Adrenal gland (tissue), 12 donors: ENCODE data around the gene MANSC4. TPM values are rescaled to one million over a fixed set of nuclear protein-coding genes. Genes with fewer than 3 reads are reported as not detected.
A peak's percentile ranks its signal among the peaks of the same experiment; 100 is the strongest.

ENCODE experiments used
- DNase-seq, 7 donors: peaks; one replicate each; pipeline ENCODE4 v3.0.0-alpha.2; 2019 to 2020
- H3K27ac ChIP-seq, 5 donors: fragments of 200-600 bp; sonication (generic) in 4 of 5; 1 replicate in 3 of 5; 2 replicates in 2 of 5; pipeline versions ENCODE4 v1.5.1 to v1.8.0; 2016 to 2020; ENCODE audit warnings: mild to moderate bottlenecking in 1 of 5
- H3K27me3 ChIP-seq: fragments of 200-600 bp; 2 replicates; pipeline ENCODE4 v1.8.0; 2021
- H3K36me3 ChIP-seq, 2 donors: fragments of 200-600 bp; replicated peaks in 1 of 2; 1 replicate in 1 of 2; 2 replicates in 1 of 2; pipeline versions ENCODE4 v1.5.1 to v1.8.0; 2018 to 2022
- H3K4me1 ChIP-seq, 2 donors: fragments of 200-600 bp; replicated peaks in 1 of 2; 1 replicate in 1 of 2; 2 replicates in 1 of 2; pipeline versions ENCODE4 v1.5.1 to v1.8.0; 2018 to 2021
- H3K4me3 ChIP-seq, 4 donors: fragments of 200-600 bp; sonication (generic) in 3 of 4; one replicate each; pipeline ENCODE4 v1.5.1; 2016 to 2018
- H3K9me3 ChIP-seq, 3 donors: fragments of 200-600 bp; sonication (generic) in 1 of 3; replicated peaks in 1 of 3; 1 replicate in 2 of 3; 2 replicates in 1 of 3; pipeline versions ENCODE4 v1.5.1 to v1.8.0; 2016 to 2021
- CTCF ChIP-seq, 6 experiments: fragments of 450-650 bp in 4 of 6; fragments of 200-600 bp in 2 of 6; sonication (generic) in 1 of 6; IDR thresholded peaks; 1 replicate in 5 of 6; 2 replicates in 1 of 6; pipeline versions ENCODE4 v1.5.1 to v1.8.0; 2016 to 2021; ENCODE audit warnings: antibody characterized with exemption in 6 of 6, mild to moderate bottlenecking in 2 of 6, moderate library complexity in 1 of 6
- POLR2A ChIP-seq, 2 donors: fragments of 450-650 bp; IDR thresholded peaks; one replicate each; pipeline ENCODE4 v1.6.1; 2017; ENCODE audit warnings: antibody characterized with exemption in 2 of 2, mild to moderate bottlenecking in 2 of 2, moderate library complexity in 1 of 2
- WGBS, 4 donors: extraction: QIAGEN DNeasy Blood & Tissue Kit in 2 of 4; methylation state at CpG; one replicate each; pipeline versions ENCODE4 v1.1.5 to v1.1.7; 2013 to 2017; 5-methylcytosine and 5-hydroxymethylcytosine counted together
- intact Hi-C, 2 donors: fragments of 100-400 bp; cut with DNase I; formaldehyde crosslinking; loops; one replicate each; pipeline versions ENCODE4 v1.14.1 to v1.15.0; 2022 to 2023
- polyA plus RNA-seq, 3 donors: library from polyadenylated mRNA; stranded (reverse); fragments of 200-250 nt in 2 of 3; fragments of 350-450 nt in 1 of 3; fragmentation: Illumina TruSeq in 1 of 3; extraction: RNeasy Lipid Tissue Mini Kit (QIAGEN cat#74804) in 1 of 3; gene quantifications; one replicate each; pipeline ENCODE4 v1.2.3, GENCODE V29; 2013 to 2014
- total RNA-seq, 9 donors: library from RNA; depleted of rRNA in 4 of 9; stranded (reverse); fragments of >200 nt in 4 of 9; fragments of 120-200 nt in 1 of 9; fragmentation: NEBNext Ultra II Directional in 1 of 9; extraction: Animal tissue kit (Norgen Biotek cat#: 25700) in 1 of 9; gene quantifications; one replicate each; pipeline versions ENCODE4 v1.1.0 to v1.2.4, GENCODE V29; 2013 to 2023
- donor health status: healthy with polysubstance abuse.
- donor health status: Bipolar disorder and iron deficiency.
- donor health status: DM: yes; HTN: yes; CAD: no.
- donor health status: DM: no; HTN: no; CAD: no.
- donor health status: DM: no; HTN: no; CAD: no.
- donor health status: DM: yes; HTN: yes; CAD: no.

The MANSC4 gene
- total and polyA plus RNA-seq, 12 donors: 0.07 to 0.11 TPM; not detected in 10

GRCh38 chr12:27818401-27818918 is 38.4 kb upstream of the MANSC4 start:
- H3K36me3 ChIP-seq: no peaks in the 10 kb centered on the region
- TF ChIP-seq POLR2A (IDR thresholded peaks at IDR 0.05) (no peak), CTCF (IDR thresholded peaks at IDR 0.05) (no peak)
- H3K27ac ChIP-seq: no peak overlapping the region
- no peaks in the 10 kb centered on the region for H3K9me3 ChIP-seq
- peak in 6 of 7 donors; percentile 14 to 55 (median 26) for DNase-seq
- H3K4me3 ChIP-seq: no peak overlapping the region
- H3K4me1 ChIP-seq: peaks cover 0 to 15% of the 10 kb centered on the region in 2 donors
- intact Hi-C loops: loop anchor here (5.0 to 10.0 kb wide), 2 partner anchors 84 to 86 kb away; no protein-coding TSS in a partner anchor
- peaks cover 2% of the 10 kb centered on the region for H3K27me3 ChIP-seq
- 45 to 54% (median 45%) methylated on average over 7 of the region's 7 CpGs for WGBS, 4 donors

DNA sequence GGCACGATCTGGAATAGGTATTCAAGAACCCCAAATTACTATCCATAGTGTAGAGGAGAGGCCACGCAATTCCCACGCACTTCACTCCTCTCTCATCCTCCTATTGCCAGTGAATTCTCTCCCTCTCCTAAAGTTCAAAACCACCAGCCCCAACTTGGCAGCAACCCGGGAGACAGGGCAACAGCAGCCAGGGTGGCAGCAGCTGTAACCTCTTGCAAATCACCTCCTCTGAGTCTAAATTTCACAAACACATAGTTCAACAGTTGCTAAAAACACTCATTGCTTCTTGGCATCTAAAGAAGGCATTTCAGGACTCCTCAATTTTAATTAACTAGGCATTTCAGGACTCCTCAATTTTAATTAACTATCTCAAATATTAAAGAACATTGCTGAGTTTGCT is 37.7 kb upstream of the MANSC4 start:
- 81 to 92% (median 90%) methylated on average over 4 of the region's 4 CpGs for WGBS, 4 donors
- Histone ChIP-seq H3K27ac (no peak overlapping the region), H3K27me3 (no peaks in the 10 kb centered on the region), H3K4me3 (no peak overlapping the region), H3K9me3 (no peaks in the 10 kb centered on the region), H3K36me3 (no peaks in the 10 kb centered on the region), H3K4me1 (peaks cover 0 to 15% of the 10 kb centered on the region in 2 donors)
- intact Hi-C loops: loop anchor here (5.0 to 10.0 kb wide), 2 partner anchors 83 to 85 kb away; no protein-coding TSS in a partner anchor
- no peak for TF ChIP-seq CTCF (IDR thresholded peaks at IDR 0.05)
- no peak for TF ChIP-seq POLR2A (IDR thresholded peaks at IDR 0.05)
- DNase-seq: no peak

- Histone ChIP-seq H3K36me3 (no peaks in the 10 kb centered on the region), H3K27me3 (no peaks in the 10 kb centered on the region), H3K9me3 (no peaks in the 10 kb centered on the region), H3K27ac (no peak overlapping the region), H3K4me1 (peaks cover 0 to 8% of the 10 kb centered on the region in 2 donors), H3K4me3 (no peak overlapping the region)
- no peak for TF ChIP-seq CTCF (IDR thresholded peaks at IDR 0.05)
- no peak for TF ChIP-seq POLR2A (IDR thresholded peaks at IDR 0.05)
- WGBS, 4 donors: 45 to 66% (median 61%) methylated on average over 3 of the region's 3 CpGs
- intact Hi-C loops: loop anchor here (5.0 to 10.0 kb wide), 2 partner anchors 80 to 83 kb away; no protein-coding TSS in a partner anchor
- DNase-seq: no peak
Observed at GRCh38 chr12:27814851-27815591, 35.0 kb upstream of the MANSC4 start.

- no peak overlapping the region for H3K4me3 ChIP-seq
- intact Hi-C loops: loop anchor here in 1 of 2 donors (10.0 kb wide), 1 partner anchor 80 kb away; no protein-coding TSS in a partner anchor
- no peaks in the 10 kb centered on the region for H3K27me3 ChIP-seq
- no peak for DNase-seq
- peaks cover 0 to 8% of the 10 kb centered on the region in 2 donors for H3K4me1 ChIP-seq
- TF ChIP-seq POLR2A (IDR thresholded peaks at IDR 0.05) (no peak), CTCF (IDR thresholded peaks at IDR 0.05) (no peak)
- 61 to 71% (median 68%) methylated on average over 2 of the region's 2 CpGs for WGBS, 4 donors
- H3K9me3 ChIP-seq: no peaks in the 10 kb centered on the region
- H3K27ac ChIP-seq: no peak overlapping the region
- H3K36me3 ChIP-seq: no peaks in the 10 kb centered on the region
Observed at GRCh38 chr12:27814411-27814810, 34.4 kb upstream of the MANSC4 start.
